Suprapubic skin (tissue), 3 donors: ENCODE measurements around the gene FSTL4.

ENCODE experiments used
- POLR2AphosphoS5 ChIP-seq, 3 donors: sonication (generic); formaldehyde crosslinking; IDR thresholded peaks; one replicate each; pipeline ENCODE4 v1.6.1; 2017; ENCODE audit warnings: antibody characterized with exemption in 3 of 3
- TF ChIP-seq, protein P1 (sequence below), 2 donors: fragments of 200-600 bp in 1 of 2; fragments of 450-650 bp in 1 of 2; sonication (generic) in 1 of 2; IDR thresholded peaks; one replicate each; pipeline ENCODE4 v1.5.1; 2016 to 2019; ENCODE audit warnings: antibody characterized with exemption in 2 of 2, mild to moderate bottlenecking in 1 of 2, moderate library complexity in 1 of 2

DNA sequence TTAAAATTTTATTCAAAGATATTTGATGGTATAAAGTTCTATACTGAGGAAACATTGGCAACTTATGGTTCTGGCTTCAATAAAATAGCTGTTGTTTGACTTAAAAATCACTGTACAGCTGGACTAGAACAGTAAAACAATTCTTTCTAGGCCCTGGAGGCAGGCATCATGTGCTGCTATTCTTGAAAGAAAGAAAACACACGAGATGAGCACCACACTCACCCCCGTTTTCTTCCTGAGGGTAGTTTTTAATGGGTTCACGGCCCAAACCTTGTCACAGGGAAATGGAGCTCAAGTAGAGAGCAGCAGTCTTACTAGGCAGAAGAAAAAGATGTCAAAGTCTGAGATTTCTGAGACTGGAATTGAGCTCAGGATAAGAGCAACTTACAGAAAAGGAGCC is 68.0 kb downstream of the FSTL4 start:
- TF ChIP-seq POLR2AphosphoS5 (IDR thresholded peaks at IDR 0.05): no peak
- TF ChIP-seq, protein P1, sequence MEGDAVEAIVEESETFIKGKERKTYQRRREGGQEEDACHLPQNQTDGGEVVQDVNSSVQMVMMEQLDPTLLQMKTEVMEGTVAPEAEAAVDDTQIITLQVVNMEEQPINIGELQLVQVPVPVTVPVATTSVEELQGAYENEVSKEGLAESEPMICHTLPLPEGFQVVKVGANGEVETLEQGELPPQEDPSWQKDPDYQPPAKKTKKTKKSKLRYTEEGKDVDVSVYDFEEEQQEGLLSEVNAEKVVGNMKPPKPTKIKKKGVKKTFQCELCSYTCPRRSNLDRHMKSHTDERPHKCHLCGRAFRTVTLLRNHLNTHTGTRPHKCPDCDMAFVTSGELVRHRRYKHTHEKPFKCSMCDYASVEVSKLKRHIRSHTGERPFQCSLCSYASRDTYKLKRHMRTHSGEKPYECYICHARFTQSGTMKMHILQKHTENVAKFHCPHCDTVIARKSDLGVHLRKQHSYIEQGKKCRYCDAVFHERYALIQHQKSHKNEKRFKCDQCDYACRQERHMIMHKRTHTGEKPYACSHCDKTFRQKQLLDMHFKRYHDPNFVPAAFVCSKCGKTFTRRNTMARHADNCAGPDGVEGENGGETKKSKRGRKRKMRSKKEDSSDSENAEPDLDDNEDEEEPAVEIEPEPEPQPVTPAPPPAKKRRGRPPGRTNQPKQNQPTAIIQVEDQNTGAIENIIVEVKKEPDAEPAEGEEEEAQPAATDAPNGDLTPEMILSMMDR (IDR thresholded peaks at IDR 0.05): no peak
